Right renal pelvis (tissue), 4 donors: ENCODE results near the gene RMC1. TPM values are rescaled to one million over a fixed set of nuclear protein-coding genes. Genes with fewer than 3 reads are reported as not detected.

Experiments used
- DNase-seq, 4 donors: peaks; one replicate each; pipeline ENCODE4 v3.0.0-alpha.2; 2013; ENCODE audit warnings: low read depth in 4 of 4, low spot score in 3 of 4, missing footprints in 1 of 4
- polyA plus RNA-seq, 4 donors: library from polyadenylated mRNA; unstranded; fragments of 120-200 nt; gene quantifications; one replicate each; pipeline ENCODE4 v1.2.1, GENCODE V29; 2013; ENCODE audit not compliant: insufficient read length in 4 of 4

The RMC1 gene
- polyA plus RNA-seq, 4 donors: 22.9 to 27.6 (median 25.6) TPM

DNA sequence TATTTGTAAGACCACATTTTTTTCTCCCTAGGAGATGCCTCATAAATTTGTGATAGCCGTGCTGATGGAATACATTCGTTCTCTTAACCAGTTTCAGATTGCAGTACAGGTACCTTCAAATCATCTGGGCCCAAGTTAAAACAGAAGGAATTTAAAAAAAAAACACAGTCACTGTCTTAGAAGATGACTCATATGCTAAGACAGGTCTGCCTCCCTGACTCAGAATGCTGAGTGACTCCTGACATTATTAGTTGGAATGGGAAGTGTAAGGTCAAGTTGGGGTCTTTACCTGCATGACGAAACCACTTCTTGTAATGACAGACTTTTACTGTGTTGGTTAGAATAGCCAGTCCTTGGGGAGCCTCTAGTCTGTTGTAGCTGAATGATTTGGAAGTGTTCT lies 26.3 kb downstream of the RMC1 start:
- DNase-seq: no peak

DNA sequence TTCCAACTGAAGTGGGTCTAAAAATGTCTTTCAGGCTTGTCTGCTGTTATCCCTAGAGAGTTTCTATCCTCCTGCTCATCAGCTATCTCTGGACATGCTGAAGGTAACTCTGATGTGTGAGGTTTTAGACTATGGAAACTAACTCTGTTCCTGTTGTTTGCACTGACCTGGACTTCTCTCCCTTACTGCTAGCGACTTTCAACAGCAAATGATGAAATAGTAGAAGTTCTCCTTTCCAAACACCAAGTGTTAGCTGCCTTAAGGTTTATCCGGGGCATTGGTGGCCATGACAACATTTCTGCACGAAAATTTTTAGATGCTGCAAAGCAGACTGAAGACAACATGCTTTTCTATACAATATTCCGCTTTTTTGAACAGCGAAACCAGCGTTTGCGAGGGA lies 26.9 kb downstream of the RMC1 start:
- DNase-seq: no peak

DNA sequence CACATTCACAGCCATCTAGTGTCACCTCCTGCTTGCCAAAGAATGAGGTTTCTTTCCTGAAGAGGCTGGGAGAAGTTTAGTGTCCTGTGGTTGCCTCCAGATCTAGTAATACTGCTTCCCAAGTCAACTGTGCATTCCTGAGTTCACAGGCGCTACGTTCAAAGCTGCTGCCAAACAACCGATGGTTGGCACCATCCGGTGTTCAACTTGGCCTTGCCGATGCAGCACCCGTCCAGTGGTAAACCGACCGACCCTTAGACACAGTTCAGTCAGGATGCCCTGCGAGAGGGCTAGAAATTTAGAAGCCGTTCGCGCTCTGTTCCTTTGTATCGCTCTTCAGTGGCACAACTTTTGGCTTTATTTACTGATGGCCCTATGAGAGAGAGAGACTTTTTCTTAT lies 28.6 kb downstream of the RMC1 start:
- DNase-seq: no peak

DNA sequence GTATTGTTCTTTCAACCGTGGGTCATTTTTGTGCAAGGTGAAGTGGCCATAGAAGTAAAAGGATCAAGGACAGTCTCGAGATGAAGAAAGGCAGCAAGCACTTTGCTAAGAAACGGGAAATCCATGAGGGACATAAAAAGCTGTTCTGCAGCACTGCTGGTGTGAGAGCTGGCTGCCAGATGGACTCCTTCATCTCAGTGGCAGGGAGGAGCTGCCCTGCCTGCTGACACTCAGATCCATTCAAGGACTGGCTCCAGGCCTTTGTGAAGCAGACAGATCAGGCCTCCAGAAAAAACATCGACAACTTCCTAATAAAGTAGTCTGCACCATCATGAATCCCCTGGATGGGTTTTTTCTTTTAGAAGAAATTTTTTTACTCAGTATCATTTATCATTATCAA lies 29.5 kb downstream of the RMC1 start:
- peak in 2 of 4 donors; percentile 14 to 25 for DNase-seq

DNA sequence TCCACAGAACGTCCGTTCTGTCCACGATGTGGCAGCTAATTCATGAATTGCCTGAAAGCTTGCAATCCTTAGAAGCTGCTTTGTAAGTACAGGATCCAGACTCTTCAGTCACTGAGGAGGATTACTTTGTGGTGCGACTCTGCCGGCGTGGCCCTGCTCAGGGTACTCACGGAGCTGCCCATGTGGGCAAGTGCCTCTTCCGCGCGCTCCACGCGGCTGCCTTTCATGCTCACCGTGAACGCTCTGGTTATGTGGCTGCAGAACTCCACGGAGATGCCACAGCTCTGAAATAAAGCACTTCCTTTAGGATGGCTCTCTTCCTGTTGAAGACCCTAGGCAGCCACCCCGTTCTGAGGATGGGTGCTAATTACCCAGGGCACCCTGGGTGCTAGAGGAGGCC lies 31.0 kb downstream of the RMC1 start:
- no peak for DNase-seq

DNA sequence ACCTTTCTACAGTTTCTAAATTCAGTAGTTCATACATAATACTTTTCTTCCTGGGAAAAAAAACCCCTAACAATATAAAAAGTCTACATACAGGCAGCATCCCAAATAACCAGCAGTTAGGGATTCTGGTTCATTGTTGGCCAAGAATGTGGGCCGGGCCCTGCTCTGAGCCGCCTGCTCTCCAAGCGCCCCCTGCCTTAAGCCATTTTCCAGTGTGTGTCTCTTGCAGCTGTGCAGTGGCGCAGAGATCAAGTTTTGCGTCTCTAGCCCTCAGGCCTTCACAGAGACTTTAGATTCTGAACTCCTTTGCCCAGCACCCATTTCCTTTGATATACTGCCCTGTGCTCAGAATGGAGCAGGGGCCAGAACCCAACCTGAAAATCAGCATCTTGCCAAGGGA lies 32.9 kb downstream of the RMC1 start:
- DNase-seq: no peak

DNA sequence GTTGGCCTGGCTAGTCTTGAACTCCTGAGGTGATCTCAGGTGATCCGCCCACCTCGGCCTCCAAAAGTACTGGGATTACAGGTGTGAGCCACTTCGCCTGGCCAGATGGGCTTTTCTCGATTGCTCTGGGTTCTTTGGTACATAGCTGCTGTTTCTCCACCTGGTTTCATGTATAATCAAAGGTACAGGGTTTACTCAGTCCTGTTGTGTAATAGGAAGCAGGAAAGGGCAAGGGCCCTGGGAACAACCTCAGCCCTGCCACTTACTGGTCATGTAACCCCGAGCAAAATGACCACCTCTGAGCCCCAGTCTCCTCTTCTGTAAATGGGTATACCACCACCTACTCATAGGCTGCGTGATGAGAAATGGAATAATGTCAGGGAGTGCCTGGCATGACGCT lies 34.0 kb downstream of the RMC1 start:
- DNase-seq: no peak

DNA sequence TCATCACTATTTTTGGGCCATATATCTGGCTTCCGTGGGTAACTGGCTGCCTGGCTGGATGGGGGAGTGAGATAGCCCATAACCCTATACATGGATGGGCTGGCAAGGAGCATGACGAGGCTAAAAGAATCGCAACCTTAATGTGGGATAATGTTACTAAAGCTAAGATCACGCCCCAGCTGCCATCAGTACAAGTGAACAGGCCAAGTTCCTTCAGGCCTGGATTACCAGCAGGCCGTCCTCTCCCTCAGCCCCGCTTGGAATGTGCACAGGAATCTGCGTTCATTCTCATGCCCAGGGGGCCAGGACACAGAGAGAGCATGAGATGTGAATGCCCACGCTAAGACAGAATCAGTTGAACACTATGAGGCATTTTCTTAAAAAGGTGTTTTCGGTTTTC lies 34.7 kb downstream of the RMC1 start:
- no peak for DNase-seq

DNA sequence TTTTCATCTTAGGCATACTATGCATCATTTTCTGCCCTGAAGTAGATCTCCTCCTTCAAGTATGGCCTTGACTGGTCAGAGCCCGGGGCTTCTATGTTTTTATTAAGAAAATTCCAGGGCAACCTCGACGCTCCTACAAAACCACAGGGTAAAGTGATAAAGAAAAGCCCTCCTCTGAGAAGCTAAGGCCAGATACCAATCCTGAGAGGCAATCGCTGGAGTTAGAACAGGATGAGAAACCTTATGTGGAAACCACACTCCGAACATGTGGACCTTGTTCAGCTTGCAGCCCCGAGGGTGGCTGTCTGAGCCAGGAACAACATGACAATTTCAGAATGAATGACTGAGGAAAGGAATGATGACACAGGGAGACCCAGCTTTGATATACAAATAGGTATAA lies 35.6 kb downstream of the RMC1 start:
- no peak for DNase-seq

DNA sequence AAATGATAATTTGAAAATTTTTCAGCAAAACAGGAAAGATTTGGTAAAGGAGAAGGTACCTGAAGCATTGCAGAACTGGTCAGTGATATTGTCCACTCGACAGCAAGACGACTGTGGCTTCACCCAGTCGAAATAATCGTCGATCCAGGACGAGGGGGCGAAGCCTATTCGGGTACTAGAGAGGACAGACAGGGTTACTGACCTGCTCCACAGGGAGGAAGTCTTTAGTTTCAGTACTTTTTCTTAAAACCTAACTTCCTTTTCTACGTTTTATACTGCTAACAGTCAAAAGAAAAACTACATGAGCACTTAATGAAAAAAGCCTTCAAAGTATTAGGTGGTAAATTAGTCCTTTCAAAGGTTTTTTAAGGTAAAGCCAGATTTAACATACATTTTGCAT lies 36.0 kb downstream of the RMC1 start:
- DNase-seq: no peak

DNA sequence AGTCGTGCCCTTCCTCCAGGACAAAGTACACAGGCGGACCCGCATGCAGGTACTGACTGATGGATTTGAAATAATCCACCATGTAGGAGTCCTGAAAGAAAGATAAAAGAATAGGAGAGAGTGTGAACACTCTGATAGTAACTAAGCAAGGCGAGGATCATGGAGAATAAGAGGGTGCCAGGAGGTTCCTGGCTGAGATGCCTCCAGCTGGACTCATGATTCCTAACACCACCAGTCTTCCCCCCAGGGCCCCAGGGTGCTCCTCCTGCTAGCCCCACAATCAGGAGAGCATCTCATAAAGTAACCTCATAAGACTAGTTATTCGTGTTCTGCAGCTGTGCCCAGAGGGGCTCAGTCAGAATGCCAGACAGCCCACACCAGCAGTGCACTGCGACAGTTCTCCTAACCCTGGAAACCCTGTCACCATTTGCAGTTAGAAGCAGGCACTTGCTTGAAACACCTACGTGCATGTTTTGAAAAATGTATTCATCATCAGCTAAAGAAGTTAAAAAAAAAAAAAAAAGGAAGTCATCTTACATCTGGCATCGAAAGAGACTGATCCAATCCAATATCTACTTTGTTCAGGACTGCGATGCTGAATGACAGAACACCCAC lies 36.7 kb downstream of the RMC1 start:
- no peak for DNase-seq

DNA sequence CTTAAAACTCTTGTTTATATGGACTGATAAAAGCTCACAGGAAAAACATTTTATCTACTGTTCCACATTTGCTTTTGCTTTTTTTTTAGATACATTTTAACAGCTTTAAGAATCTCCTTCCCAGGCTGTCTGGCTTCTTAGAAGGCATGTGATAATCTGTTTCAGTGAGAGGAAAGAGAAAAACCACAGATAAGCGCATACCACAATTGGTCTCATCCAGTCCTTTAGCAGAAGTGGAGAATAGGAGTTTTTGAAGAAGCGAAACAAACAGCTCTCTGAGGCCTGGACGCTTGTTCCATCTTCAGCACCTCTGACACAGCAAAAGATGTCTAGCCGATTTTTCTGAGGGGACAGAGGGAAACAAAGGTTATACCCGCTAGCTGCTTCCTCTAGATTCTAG lies 37.6 kb downstream of the RMC1 start:
- DNase-seq: no peak

DNA sequence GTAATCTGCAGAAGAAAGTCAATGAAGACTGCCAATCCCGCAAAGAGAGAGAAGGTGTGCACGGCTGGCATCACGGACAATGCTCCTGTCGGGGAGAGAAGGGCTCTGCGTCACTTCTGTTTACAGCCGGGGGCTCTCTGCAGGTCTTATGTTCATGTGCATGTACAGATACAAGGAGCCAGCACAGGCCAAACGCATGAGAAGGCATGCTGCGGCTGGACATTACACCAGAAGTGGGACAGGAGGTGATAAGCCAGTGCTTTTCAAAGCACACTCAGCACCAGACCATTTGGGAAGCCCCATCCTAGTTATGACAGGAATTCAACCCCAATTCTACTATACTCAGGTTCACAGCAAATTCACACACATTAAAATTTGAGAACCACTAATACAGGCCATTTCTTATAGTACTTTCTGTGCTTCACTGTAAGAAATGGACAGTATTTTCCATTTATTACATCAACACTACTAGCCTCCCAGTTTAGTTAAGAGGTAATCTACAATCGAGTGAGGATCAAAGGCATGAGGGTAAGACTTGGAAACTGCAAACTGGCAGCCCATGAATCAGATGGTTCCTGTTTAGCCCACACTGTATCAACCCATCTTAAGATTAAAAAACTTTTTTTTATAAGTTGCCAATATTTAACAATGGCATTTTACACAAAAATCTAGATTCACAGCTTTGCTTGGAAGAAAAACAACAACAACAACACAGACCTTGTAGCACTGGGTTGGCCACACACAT lies 38.2 kb downstream of the RMC1 start:
- no peak for DNase-seq

DNA sequence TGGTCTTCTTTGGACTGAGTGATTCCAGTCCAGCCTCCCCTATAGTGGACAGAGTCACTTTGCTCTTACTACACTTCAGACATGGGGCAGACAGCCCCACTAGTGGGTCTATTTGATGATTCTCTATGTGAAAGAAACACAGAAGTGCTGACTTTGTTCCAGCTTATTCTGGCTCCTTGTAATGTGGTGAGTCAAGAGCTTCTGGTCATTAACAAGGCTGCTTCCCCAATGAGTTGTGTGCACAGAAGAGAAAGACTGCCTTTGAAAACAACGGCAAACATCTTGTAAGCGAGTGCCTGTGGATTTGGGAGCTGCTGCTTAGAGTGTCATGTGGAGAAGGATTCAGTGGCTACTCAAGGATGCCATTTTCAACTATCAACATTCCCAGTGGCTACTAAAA lies 39.1 kb downstream of the RMC1 start:
- DNase-seq: no peak

DNA sequence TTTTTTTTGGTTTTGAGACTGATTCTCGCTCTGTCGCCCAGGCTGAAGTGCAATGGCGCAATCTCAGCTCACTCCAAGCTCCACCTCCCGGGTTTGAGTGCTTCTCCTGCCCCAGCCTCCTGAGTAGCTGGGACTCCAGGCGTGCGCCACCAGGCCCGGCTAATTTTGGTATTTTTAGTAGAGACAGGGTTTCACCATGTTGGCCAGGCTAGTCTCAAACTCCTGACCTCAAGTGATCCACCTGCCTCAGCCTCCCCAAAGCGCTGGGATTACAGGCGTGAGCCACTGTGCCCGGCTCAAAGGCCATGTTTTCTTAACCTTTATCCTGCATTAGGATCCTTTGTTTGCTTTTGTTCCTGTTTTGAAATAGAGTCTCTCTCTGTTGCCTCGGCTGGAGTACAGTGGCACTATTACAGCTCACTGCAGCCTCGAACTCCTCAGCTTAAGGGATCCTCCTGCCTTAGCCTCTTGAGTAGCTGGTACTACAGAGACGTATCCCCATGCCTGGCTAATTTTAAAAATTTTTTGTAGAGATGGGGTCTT lies 42.0 kb downstream of the RMC1 start:
- no peak for DNase-seq

DNA sequence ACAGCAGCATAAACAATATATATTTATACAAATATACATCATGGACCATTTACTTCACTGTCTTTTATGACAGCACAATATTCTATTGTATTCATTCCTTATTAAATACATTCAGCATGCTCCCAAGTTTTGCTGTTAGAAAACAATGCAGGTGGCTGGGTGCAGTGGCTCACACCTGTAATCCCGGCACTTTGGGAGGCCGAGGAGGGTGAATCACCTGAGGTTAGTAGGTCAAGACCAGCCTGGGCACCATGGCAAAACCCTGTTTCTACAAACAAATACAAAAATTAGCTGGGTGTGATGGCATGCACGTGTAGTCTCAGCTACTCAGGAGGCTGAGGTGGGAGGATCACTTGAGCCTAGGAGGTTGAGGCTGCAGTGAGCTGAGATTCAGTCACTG lies 44.0 kb downstream of the RMC1 start:
- DNase-seq: no peak

DNA sequence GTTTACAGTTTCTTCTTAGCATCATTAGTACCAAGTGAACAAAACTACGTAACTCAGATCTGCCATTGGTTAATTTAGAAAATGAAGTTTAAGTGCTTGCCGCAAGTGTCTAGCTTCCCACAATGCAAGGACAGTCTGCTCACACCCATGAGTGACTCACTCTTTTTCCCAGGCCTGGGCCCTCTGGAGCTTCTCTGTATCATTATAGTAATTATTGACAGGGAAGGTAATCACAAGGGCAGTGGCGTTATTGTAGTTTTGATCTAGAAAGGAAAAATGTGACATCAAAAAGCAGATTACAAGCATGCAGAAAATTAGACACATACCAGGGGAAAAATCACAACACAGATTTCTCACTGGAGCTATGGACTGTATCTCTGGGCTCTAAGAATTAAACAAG lies 44.5 kb downstream of the RMC1 start:
- DNase-seq: no peak

DNA sequence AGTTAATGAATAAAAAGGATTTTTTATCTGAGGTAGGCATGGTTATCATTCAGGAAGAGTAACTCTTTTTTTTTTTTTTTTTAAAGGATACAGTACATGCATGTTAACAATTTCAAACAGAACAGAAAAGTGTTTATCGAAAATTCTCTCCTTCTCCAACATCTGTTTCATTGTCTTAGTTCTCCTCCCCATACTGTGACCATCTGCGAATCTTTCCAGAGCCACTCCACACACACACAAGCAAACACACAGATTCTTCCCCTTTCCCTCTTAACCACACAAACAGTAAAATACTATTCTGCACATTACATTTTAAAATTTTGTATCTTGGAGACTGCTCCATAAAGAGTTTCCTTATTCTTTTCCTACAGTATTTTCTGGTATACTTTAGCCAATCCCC lies 45.0 kb downstream of the RMC1 start:
- no peak for DNase-seq

DNA sequence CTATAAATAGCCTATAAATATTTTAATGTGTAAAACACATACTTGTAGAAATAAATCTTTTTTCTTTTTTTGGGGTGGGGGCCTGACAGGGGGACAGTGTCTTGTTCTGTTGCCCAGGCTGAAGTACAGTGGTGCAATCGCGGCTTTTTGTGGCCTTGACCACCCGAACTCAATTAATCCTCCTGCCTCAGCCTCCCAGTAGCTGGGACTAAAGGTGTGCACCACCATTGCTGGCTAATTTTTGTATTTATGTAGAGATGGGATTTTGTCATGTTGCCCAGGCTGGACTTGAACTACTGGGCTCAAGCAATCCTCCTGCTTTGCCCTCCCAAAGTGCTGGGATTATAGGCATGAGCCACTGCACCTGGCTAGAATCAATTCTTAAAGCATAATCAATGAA lies 45.4 kb downstream of the RMC1 start:
- no peak for DNase-seq

DNA sequence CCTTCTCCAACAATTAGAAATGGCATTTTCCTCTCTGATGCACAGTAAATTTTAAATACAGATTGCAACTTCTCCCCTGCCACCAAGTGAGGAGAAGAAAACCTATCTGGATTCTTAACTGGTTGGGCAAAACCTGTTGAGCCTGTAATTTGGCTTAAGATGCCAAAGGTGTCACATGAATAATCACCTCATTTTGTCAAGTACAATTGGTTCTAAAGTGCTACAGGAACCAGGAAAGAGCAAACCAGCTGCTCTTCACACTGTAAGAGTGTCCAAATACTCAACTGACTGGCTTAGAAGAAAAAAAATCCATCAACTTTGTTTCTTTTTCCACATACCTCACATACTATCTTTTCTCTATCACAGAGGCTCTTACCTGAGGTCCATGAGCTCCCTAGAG lies 47.6 kb downstream of the RMC1 start:
- no peak for DNase-seq

DNA sequence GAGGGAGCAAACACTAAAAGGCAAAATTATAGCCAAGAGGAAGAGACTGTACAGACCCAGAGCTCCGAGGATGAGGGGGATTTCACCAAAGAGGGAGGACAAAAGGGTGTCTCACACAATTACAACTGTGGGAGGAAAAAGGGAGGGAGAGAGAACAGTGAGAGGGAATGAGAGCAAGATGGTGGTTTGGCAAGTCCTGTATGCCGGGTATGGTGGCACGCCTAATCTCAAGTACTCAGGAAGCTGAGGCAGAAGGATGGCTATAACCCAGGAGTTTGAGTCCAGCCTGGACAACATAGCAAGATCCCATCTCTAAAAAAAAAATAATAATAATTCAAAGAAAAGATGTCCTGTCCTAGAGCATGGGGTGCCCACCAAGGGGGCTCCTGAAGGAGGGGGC lies 48.7 kb downstream of the RMC1 start:
- DNase-seq: no peak

DNA sequence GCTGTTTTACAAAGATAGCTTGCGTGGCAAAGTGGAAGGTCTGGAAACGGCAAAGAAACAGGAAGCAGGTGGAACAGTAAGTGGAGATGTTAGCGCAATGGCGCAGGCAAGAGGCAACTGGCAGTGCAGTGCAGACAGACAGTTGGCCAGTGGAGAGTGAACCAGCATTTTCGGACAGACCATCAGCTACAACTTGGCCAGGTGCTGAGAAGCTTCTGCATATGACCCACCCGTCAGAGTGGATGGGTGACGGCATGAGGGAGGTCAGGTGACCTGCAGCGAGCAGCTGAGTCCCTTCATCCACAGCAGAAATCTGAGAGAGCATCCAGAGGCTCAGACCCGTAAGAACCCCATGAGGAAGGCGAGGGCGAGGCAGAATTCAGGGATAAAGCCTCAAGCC lies 49.2 kb downstream of the RMC1 start:
- no peak for DNase-seq
